HepG2 (cell line): ENCODE measurements around the gene EIF1. TPM values are rescaled to one million over a fixed set of nuclear protein-coding genes. Genes with fewer than 3 reads are reported as not detected.

Experiments used
- ASH2L ChIP-seq: fragments of 300-600, 200-600 bp; sonication (generic); IDR thresholded peaks from 2 replicates; pipeline ENCODE4 v1.7.0; 2017; ENCODE audit warnings: low read depth, mild to moderate bottlenecking, moderate library complexity, mixed read lengths, low read length; ENCODE audit not compliant: insufficient read length
- CHD4 ChIP-seq: fragments of 200-600 bp; sonication (generic); IDR thresholded peaks from 2 replicates; pipeline ENCODE4 v1.7.0; 2017; ENCODE audit warnings: mild to moderate bottlenecking, low read length, borderline replicate concordance
- DBP ChIP-seq: sonication (generic); formaldehyde crosslinking; IDR thresholded peaks from 2 replicates; pipeline ENCODE4 v1.4.0; 2020; ENCODE audit warnings: missing genetic modification reagents; ENCODE audit errors: not compliant biosample characterization
- DZIP1 ChIP-seq: sonication (generic); formaldehyde crosslinking; IDR thresholded peaks from 2 replicates; pipeline ENCODE4 v1.5.0; 2020; ENCODE audit warnings: mild to moderate bottlenecking, missing genetic modification reagents
- ERF ChIP-seq: IDR thresholded peaks from 2 replicates; pipeline ENCODE4 v1.6.1; 2018; ENCODE audit warnings: missing biosample characterization, missing genetic modification reagents
- HDAC1 ChIP-seq: sonication (generic); formaldehyde crosslinking; IDR thresholded peaks from 2 replicates; pipeline ENCODE4 v1.5.1; 2020; ENCODE audit warnings: mild to moderate bottlenecking, missing genetic modification reagents
- HNF4G ChIP-seq, 2 experiments: sonication (generic) in 1 of 2; formaldehyde crosslinking in 1 of 2; IDR thresholded peaks; 2 replicates each; pipeline versions ENCODE4 v1.4.0 to v1.6.1; 2011 to 2020; ENCODE audit warnings: borderline replicate concordance in 2 of 2, low read depth in 2 of 2, mild to moderate bottlenecking in 2 of 2, low read length in 1 of 2, missing genetic modification reagents in 1 of 2, moderate library complexity in 1 of 2
- HNRNPUL1 ChIP-seq: fragments of 200-400 bp; formaldehyde crosslinking; IDR thresholded peaks from 2 replicates; pipeline ENCODE4 v1.6.1; 2017; ENCODE audit warnings: low read depth, mild to moderate bottlenecking, low read length, moderate library complexity
- IRF9 ChIP-seq: sonication (generic); formaldehyde crosslinking; IDR thresholded peaks from 2 replicates; pipeline ENCODE4 v1.8.0; 2022; ENCODE audit warnings: missing genetic modification reagents, mild to moderate bottlenecking, borderline replicate concordance
- KLF9 ChIP-seq: IDR thresholded peaks from 2 replicates; pipeline ENCODE4 v1.6.1; 2016; ENCODE audit warnings: low read depth
- MED1 ChIP-seq: sonication (generic); formaldehyde crosslinking; IDR thresholded peaks from 2 replicates; pipeline ENCODE4 v1.4.0; 2020; ENCODE audit warnings: missing genetic modification reagents
- MIER2 ChIP-seq: IDR thresholded peaks from 2 replicates; pipeline ENCODE4 v1.6.1; 2016; ENCODE audit warnings: missing biosample characterization, missing genetic modification reagents
- MYC ChIP-seq: sonication (generic); formaldehyde crosslinking; IDR thresholded peaks from 2 replicates; pipeline ENCODE4 v1.9.0; 2021; ENCODE audit warnings: missing genetic modification reagents, borderline replicate concordance
- RFXAP ChIP-seq: sonication (generic); formaldehyde crosslinking; IDR thresholded peaks from 2 replicates; pipeline ENCODE4 v1.4.0; 2020; ENCODE audit warnings: missing genetic modification reagents, borderline replicate concordance
- SMC3 ChIP-seq: IDR thresholded peaks from 2 replicates; pipeline ENCODE4 v1.6.1; 2011; ENCODE audit warnings: low read length, improper control_type of control experiment
- THRA ChIP-seq: sonication (generic); formaldehyde crosslinking; IDR thresholded peaks from 2 replicates; pipeline ENCODE4 v1.4.0; 2020; ENCODE audit warnings: missing genetic modification reagents, borderline replicate concordance
- YEATS4 ChIP-seq: sonication (generic); formaldehyde crosslinking; IDR thresholded peaks from 2 replicates; pipeline ENCODE4 v1.4.0; 2020; ENCODE audit warnings: missing genetic modification reagents, borderline replicate concordance
- ZNF230 ChIP-seq: sonication (generic); formaldehyde crosslinking; IDR thresholded peaks from 2 replicates; pipeline ENCODE4 v1.4.0; 2020; ENCODE audit warnings: mild to moderate bottlenecking, missing genetic modification reagents
- ZNF280B ChIP-seq: sonication (generic); formaldehyde crosslinking; IDR thresholded peaks from 2 replicates; pipeline ENCODE4 v1.5.0; 2020; ENCODE audit warnings: missing genetic modification reagents, mild to moderate bottlenecking, borderline replicate concordance
- ZNF460 ChIP-seq: sonication (generic); formaldehyde crosslinking; IDR thresholded peaks from 2 replicates; pipeline ENCODE4 v1.5.1; 2020; ENCODE audit warnings: missing genetic modification reagents, mild to moderate bottlenecking, borderline replicate concordance
- ZNF607 ChIP-seq: sonication (generic); formaldehyde crosslinking; IDR thresholded peaks from 2 replicates; pipeline ENCODE4 v1.5.1; 2020; ENCODE audit warnings: missing genetic modification reagents, mild to moderate bottlenecking, borderline replicate concordance
- ZNF713 ChIP-seq: sonication (generic); formaldehyde crosslinking; IDR thresholded peaks from 2 replicates; pipeline ENCODE4 v1.4.0; 2020; ENCODE audit warnings: mild to moderate bottlenecking, missing genetic modification reagents
- polyA plus RNA-seq, 8 experiments: library from polyadenylated mRNA; depleted of rRNA in 3 of 8; stranded (reverse) in 7 of 8; unstranded in 1 of 8; fragments of >200 nt; fragmentation: Illumina TruSeq in 4 of 8; extraction: Trizol in 4 of 8; gene quantifications; 2 replicates each; pipeline versions ENCODE4 v1.2.1 to v1.2.3, GENCODE V29; 2011 to 2016; ENCODE audit warnings: low read depth in 4 of 8, missing spikeins in 1 of 8, mixed read lengths in 1 of 8; ENCODE audit not compliant: insufficient read depth in 1 of 8
- total RNA-seq, 5 experiments: library from RNA; depleted of rRNA; stranded (reverse); fragments of >200 nt; fragmentation: Illumina TruSeq; extraction: Trizol; gene quantifications; 2 replicates each; pipeline ENCODE4 v1.2.3, GENCODE V29; 2016; ENCODE audit warnings: low read depth in 1 of 5

The EIF1 gene
- total and polyA plus RNA-seq, 2 of the 13 experiments (the other 11 are each of a cell fraction or from before 2014, with no cell fraction given), result 147 to 517 TPM

GRCh38 chr17:41647940-41648410, 40.7 kb upstream of the EIF1 start (continued):
- TF ChIP-seq DBP (CRISPR knock-in tag), result no peak
- peak; percentile 62; the same call in 1 of the 2 replicates for TF ChIP-seq MIER2
- no peak for TF ChIP-seq HNF4G (IDR thresholded peaks at IDR 0.05; ENCODE audit: borderline replicate concordance, low read depth, low read length)
- TF ChIP-seq HNF4G (CRISPR knock-in tag; IDR thresholded peaks at IDR 0.05; ENCODE audit: borderline replicate concordance, low read depth), result no peak
- peak; percentile 40; the same call in 1 of the 2 replicates for TF ChIP-seq SMC3
- peak; percentile 80 for TF ChIP-seq THRA (CRISPR knock-in tag)
- TF ChIP-seq YEATS4 (CRISPR knock-in tag), result no peak
- no peak; the same call in 1 of the 2 replicates for TF ChIP-seq MYC (CRISPR knock-in tag)
- no peak for TF ChIP-seq ZNF713 (CRISPR knock-in tag)
- TF ChIP-seq HNRNPUL1, result no peak
- peak; percentile 69 for TF ChIP-seq ERF
- TF ChIP-seq HDAC1 (CRISPR knock-in tag), result no peak
- no peak for TF ChIP-seq DZIP1
- TF ChIP-seq ZNF460, result no peak
- TF ChIP-seq ZNF607 (CRISPR knock-in tag), result no peak
- peak; percentile 27; the same call in 1 of the 2 replicates for TF ChIP-seq IRF9 (CRISPR knock-in tag)
- no peak for TF ChIP-seq CHD4
- TF ChIP-seq MED1 (CRISPR knock-in tag), result no peak
- TF ChIP-seq RFXAP (CRISPR knock-in tag), result 0 out of 2 replicates have a peak, but pooled peaks have one; percentile 1
- TF ChIP-seq ZNF230, result 0 out of 2 replicates have a peak, but pooled peaks have one; percentile 19
- TF ChIP-seq KLF9 (CRISPR knock-in tag), result 0 out of 2 replicates have a peak, but pooled peaks have one; percentile 13
- no peak for TF ChIP-seq ASH2L
- no peak for TF ChIP-seq ZNF280B
